ENCODE results near the gene NBEAL2.

- no peak for TF ChIP-seq FOXM1 (IDR thresholded peaks at IDR 0.05; ENCODE audit: borderline replicate concordance)
- no peak for TF ChIP-seq HDGF (IDR thresholded peaks at IDR 0.05; ENCODE audit: borderline replicate concordance)
- TF ChIP-seq BHLHE40 (IDR thresholded peaks at IDR 0.05; ENCODE audit: borderline replicate concordance), result no peak
- no peak for TF ChIP-seq FOXK2 (IDR thresholded peaks at IDR 0.05)
- no peak for TF ChIP-seq SP1 (IDR thresholded peaks at IDR 0.05)
These were observed 6.1 kb downstream of the NBEAL2 start for GRCh38 chr3:46985588-46985987.

Data from HEK293T (cell line).